HG02571 (cell line): ENCODE results near the gene SMPD1.

Source experiments
- ATAC-seq: cut with Tn5 transposase; IDR thresholded peaks from one replicate; pipeline ENCODE4 v1.9.1; 2021; ENCODE audit warnings: mild to moderate bottlenecking, moderate library complexity; ENCODE audit not compliant: unreplicated experiment

Gene SMPD1

GRCh38 chr11:6410695-6411430, 20.6 kb downstream of the SMPD1 start:
- no peak for ATAC-seq

GRCh38 chr11:6411594-6412031, 21.3 kb downstream of the SMPD1 start:
- ATAC-seq, result no peak

GRCh38 chr11:6413791-6414201, 23.5 kb downstream of the SMPD1 start:
- ATAC-seq, result no peak

- ATAC-seq, result no peak
Measured at GRCh38 chr11:6414874-6415328, 24.6 kb downstream of the SMPD1 start.

GRCh38 chr11:6415797-6416196, 25.5 kb downstream of the SMPD1 start:
- ATAC-seq, result no peak

- ATAC-seq, result no peak
Measured at GRCh38 chr11:6417907-6418556, 27.8 kb downstream of the SMPD1 start.

GRCh38 chr11:6418557-6419008, 28.3 kb downstream of the SMPD1 start:
- peak; percentile 35 for ATAC-seq

- peak; percentile 39 for ATAC-seq
Measured at GRCh38 chr11:6419009-6419631, 28.8 kb downstream of the SMPD1 start, which contains the start of gene APBB1. Gene APBB1, minus strand, starts transcription at chr11:6419094. Its CDS starts 7,747 bp downstream, at chr11:6411347.

- ATAC-seq, result no peak
Measured at GRCh38 chr11:6420677-6421076, 30.4 kb downstream of the SMPD1 start.

GRCh38 chr11:6427516-6427915, 37.2 kb downstream of the SMPD1 start:
- ATAC-seq, result no peak

GRCh38 chr11:6431861-6432260, 41.6 kb downstream of the SMPD1 start:
- no peak for ATAC-seq

GRCh38 chr11:6433998-6434660, 43.9 kb downstream of the SMPD1 start:
- ATAC-seq, result no peak

- ATAC-seq, result no peak
Measured at GRCh38 chr11:6437423-6437822, 47.1 kb downstream of the SMPD1 start.

- ATAC-seq, result no peak
Measured at GRCh38 chr11:6437993-6438392, 47.7 kb downstream of the SMPD1 start.

- ATAC-seq, result no peak
Measured at GRCh38 chr11:6438979-6439571, 48.8 kb downstream of the SMPD1 start.

- ATAC-seq, result no peak
Measured at GRCh38 chr11:6440906-6441358, 50.7 kb downstream of the SMPD1 start, which contains the start of gene HPX. Gene HPX, minus strand, starts transcription at chr11:6440987. Its CDS starts 24 bp downstream, at chr11:6440963.

- no peak for ATAC-seq
Measured at GRCh38 chr11:6442441-6442840, 52.2 kb downstream of the SMPD1 start.

GRCh38 chr11:6443269-6444003, 53.2 kb downstream of the SMPD1 start:
- peak; percentile 75 for ATAC-seq
